Mucosa of rectum (tissue), 2 donors: Measurements from ENCODE around the gene GOLPH3L.
"Not testable (repeated sequence)": the region's sequence is repeated elsewhere in the genome, so short reads cannot be mapped to it uniquely, and the experiment has no call there.

Source experiments
- H3K27ac ChIP-seq, 2 donors: one replicate each; pipeline ENCODE4 v1.7.0; 2013; ENCODE audit warnings: inconsistent platforms in 2 of 2, low read depth in 2 of 2, low read length in 2 of 2
- H3K27me3 ChIP-seq, 2 donors: one replicate each; pipeline ENCODE4 v1.7.0; 2013; ENCODE audit warnings: low read length in 2 of 2; ENCODE audit not compliant: control insufficient read depth in 2 of 2, insufficient read depth in 2 of 2
- H3K36me3 ChIP-seq, 2 donors: one replicate each; pipeline ENCODE4 v1.7.0; 2013; ENCODE audit warnings: low read length in 2 of 2; ENCODE audit not compliant: control insufficient read depth in 2 of 2, insufficient read depth in 2 of 2
- H3K4me1 ChIP-seq, 2 donors: one replicate each; pipeline ENCODE4 v1.7.0; 2013; ENCODE audit warnings: low read length in 2 of 2, mild to moderate bottlenecking in 1 of 2; ENCODE audit not compliant: control insufficient read depth in 2 of 2, insufficient read depth in 2 of 2
- H3K4me3 ChIP-seq, 2 donors: one replicate each; pipeline ENCODE4 v1.7.0; 2013; ENCODE audit warnings: low read length in 2 of 2
- H3K9ac ChIP-seq, 2 donors: one replicate each; pipeline ENCODE4 v1.7.0; 2013; ENCODE audit warnings: low read length in 2 of 2, low read depth in 1 of 2, mild to moderate bottlenecking in 1 of 2
- H3K9me3 ChIP-seq, 2 donors: one replicate each; pipeline ENCODE4 v1.7.0; 2013; ENCODE audit warnings: low read length in 2 of 2; ENCODE audit not compliant: control insufficient read depth in 2 of 2
- donor health status: healthy.
- donor health status: Normal muscosa, but diverticular disease.

GOLPH3L gene

DNA sequence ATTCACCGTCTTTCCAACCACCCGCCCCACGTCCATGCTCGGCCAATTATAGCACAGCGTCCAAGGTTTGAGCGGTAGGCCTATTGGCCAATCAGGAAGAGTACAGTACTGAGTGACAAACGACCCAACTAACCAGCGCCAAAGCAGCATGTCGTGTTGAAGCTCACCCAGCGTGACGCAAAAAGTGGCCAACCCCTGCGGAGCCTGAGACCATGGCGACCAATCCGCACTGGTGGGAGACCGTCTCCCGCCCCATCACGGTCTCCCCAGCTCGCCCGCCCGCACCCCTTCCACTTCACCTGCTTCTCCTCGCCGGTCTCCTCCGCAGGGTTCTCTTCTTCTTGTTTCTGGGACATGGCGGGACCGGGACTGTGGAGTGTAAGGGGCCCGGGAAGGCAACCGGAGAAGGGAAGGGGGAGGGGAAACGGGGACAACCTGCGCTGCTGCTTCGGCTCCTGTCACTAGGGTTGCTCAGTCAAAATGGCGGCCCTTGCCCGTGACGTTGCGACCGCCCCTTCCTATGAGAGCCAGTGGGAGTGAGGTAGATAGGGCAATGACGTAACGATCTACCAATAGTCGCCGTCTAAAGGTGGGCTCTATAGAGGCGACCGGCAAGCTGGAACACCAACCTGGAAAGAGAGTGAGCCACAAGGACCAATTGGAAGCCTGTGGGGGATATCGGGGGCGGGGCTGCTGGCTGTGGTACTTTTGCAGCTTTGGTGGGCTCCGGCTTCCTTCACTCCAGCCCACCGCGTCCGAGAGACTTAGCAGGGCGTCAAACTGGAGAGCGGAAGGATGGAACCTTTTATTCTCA lies 67.6 kb downstream of the GOLPH3L start, which contains the start of gene ENSA:
Gene ENSA (minus strand): TSS at position 498 of the 814 bp plus-strand sequence. CDS start 142 bp downstream, at position 356.
- H3K4me1 ChIP-seq: peaks cover 5 to 6% of the 10 kb centered on the region in 2 donors
- H3K36me3 ChIP-seq: peaks cover 23 to 32% of the 10 kb centered on the region in 2 donors
- peak within 1 kb of the TSS; percentile 98 to 99 for H3K27ac ChIP-seq
- no peaks in the 10 kb centered on the region for H3K27me3 ChIP-seq
- no peaks in the 10 kb centered on the region for H3K9me3 ChIP-seq
- H3K9ac ChIP-seq: peak within 1 kb of the TSS; percentile 90 to 96
- peak within 1 kb of the TSS; percentile 86 to 92 for H3K4me3 ChIP-seq

DNA sequence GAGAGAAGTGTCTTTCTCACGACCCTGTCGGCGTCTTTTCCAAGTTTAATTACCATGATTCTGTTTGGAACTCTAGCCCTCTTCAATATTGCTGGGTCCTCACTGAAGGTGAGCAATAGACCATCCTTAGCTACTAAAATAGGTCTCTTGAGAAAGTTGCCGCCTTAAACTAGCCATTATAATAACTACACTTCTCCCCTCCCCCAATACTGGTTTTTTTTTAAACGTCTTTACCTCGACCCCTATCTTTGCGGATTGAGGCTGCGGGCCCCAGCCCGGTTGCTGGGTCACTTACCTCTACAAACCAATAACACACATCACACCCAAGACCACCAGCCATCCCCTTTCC lies 68.2 kb downstream of the GOLPH3L start:
- Histone ChIP-seq H3K27ac (peak overlapping the region; percentile 98 to 99), H3K9ac (peak overlapping the region; percentile 90 to 96), H3K36me3 (peaks cover 28 to 38% of the 10 kb centered on the region in 2 donors), H3K4me3 (peak overlapping the region; percentile 86 to 92), H3K4me1 (peaks cover 5 to 6% of the 10 kb centered on the region in 2 donors), H3K9me3 (no peaks in the 10 kb centered on the region), H3K27me3 (no peaks in the 10 kb centered on the region)

DNA sequence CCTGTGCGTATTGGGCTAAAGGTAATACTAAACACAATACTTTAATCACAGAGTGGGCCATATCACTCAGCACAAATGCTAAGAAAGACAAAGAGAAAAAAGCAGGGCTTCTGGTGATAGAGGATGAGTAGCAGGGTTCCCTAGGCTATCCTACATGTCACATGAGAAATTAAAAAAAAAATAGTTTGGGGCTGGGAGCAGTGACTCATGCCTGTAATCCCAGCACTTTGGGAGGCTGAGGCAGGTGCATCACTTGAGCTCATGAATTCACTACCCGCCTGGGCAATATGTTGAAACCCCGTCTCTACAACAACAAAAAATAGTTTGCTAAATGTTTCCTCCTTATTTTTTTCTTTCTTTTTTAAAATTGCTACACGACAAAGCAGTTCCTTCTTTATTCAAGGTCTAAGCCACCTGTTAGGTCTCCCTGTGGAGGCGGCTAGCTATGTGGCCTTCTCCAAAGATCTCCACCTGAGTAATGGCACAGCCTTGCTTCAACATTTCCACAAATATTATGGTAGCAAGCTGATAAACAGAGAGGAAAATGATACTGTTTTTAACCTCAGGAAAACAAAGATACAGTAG lies 69.0 kb downstream of the GOLPH3L start:
- Histone ChIP-seq H3K27ac (no peak overlapping the region), H3K36me3 (peaks cover 34 to 44% of the 10 kb centered on the region in 2 donors)

DNA sequence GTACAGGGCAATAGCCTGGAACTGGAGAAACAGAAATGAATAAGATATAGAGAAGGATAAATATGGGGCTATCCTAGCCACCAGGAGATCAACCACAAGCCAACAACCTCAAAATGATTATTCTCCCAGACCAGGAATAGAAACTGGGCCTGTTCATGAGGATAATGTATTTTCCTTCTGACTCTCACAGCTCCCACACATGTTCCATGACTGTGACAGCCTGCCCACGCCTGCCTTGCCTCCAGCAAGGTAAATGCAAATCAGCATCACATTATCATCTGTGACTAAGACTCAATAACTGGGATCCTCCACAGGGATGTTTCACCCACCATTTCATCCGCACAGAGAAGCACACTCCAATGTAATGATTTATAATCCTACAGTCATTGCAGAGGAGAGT lies 70.8 kb downstream of the GOLPH3L start:
- Histone ChIP-seq H3K27me3 (no peaks in the 10 kb centered on the region), H3K27ac (no peak overlapping the region), H3K4me3 (no peak overlapping the region), H3K36me3 (peaks cover 38 to 54% of the 10 kb centered on the region in 2 donors), H3K9me3 (no peaks in the 10 kb centered on the region), H3K9ac (no peak overlapping the region), H3K4me1 (peaks cover 9 to 10% of the 10 kb centered on the region in 2 donors)

More for the DNA sequence above, 69.0 kb downstream of the GOLPH3L start:
- peaks cover 6 to 7% of the 10 kb centered on the region in 2 donors for H3K4me1 ChIP-seq
- H3K27me3 ChIP-seq: no peaks in the 10 kb centered on the region
- H3K9ac ChIP-seq: peak overlapping the region; percentile 90 to 96
- H3K9me3 ChIP-seq: no peaks in the 10 kb centered on the region
- peak overlapping the region in 1 of 2 donors; percentile 86 for H3K4me3 ChIP-seq

DNA sequence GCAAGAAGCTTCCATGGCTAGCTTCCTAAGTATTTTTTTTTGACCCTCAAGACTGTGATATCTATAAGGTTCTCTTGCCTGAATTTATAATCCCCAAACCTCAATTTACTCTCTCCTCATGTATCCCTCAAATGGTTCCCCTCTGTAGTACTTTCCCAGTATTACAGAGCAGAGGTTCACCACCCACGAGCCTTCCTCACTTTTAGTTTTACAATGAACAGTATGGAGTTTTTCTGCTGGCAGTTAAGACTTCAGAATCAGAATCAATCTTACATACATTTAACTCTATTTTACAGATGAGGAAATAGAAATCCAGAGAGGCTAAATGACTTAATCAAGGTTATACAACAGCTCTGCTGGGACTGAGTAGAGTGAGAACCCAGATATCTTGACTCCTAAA lies 72.4 kb downstream of the GOLPH3L start:
- H3K9ac ChIP-seq, H3K27ac ChIP-seq, H3K4me3 ChIP-seq, H3K27me3 ChIP-seq, H3K9me3 ChIP-seq: not testable (repeated sequence)
- H3K4me1 ChIP-seq: peaks cover 21 to 24% of the 10 kb centered on the region in 2 donors
- peaks cover 41 to 65% of the 10 kb centered on the region in 2 donors for H3K36me3 ChIP-seq

DNA sequence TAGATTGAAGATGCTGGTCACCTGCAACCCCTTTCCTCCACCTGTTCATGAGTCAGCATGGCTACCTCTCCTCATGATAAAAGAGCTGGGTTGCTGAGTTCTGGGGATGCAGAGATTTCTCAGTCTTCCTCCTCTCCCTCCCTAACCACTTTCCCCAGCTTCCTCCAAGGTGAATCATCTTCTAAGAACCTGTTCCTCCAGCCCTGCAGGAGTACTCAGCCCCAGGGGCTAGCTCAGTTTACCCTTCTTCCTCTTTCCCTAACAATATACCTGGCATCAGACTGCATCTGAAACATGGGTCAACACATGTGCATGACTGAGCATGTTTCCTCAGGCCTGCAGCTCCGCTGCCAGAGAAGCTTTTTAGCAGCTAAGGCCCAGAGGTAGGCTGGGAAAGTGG lies 72.8 kb downstream of the GOLPH3L start:
- H3K36me3 ChIP-seq: peaks cover 44 to 69% of the 10 kb centered on the region in 2 donors
- H3K4me1 ChIP-seq: peaks cover 21 to 27% of the 10 kb centered on the region in 2 donors
- H3K9ac ChIP-seq, H3K9me3 ChIP-seq, H3K4me3 ChIP-seq, H3K27me3 ChIP-seq, H3K27ac ChIP-seq: not testable (repeated sequence)

DNA sequence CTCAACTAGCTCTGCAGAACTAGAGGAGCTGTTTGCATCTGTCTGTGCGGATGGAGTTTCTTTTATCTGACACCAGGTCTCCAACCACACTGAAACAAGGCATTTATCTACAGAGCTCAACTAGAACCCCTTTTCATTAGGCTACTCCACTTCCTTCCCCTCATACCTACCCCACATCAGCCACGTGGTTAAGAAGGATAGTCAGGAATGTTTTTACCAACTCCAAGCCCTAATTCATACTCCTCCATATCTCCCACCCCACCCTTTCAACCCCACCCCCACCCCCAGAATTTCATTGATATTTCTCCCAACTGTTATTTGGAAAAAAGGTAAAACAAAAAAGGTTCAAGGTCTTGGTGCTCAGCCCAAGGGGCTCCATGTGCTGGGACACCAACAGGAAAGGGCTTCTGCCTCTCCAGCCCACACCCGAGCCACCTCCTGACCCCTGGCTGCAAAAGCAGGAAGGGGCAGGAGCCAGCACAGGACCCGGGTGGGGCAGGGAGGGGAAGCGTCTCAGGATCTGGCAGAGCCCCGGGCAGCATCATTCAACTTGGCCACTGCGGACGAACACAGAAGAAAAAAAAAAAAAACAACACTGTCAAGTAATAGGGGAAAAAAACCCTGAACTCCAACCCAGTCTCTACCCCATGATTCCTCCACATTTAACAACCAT lies 74.5 kb downstream of the GOLPH3L start:
- Histone ChIP-seq H3K9ac (peak overlapping the region in 1 of 2 donors; percentile 41), H3K36me3 (peaks cover 44 to 69% of the 10 kb centered on the region in 2 donors), H3K27me3 (no peaks in the 10 kb centered on the region), H3K9me3 (no peaks in the 10 kb centered on the region), H3K27ac (peak overlapping the region in 1 of 2 donors; percentile 61), H3K4me1 (peaks cover 14 to 22% of the 10 kb centered on the region in 2 donors), H3K4me3 (no peak overlapping the region)

DNA sequence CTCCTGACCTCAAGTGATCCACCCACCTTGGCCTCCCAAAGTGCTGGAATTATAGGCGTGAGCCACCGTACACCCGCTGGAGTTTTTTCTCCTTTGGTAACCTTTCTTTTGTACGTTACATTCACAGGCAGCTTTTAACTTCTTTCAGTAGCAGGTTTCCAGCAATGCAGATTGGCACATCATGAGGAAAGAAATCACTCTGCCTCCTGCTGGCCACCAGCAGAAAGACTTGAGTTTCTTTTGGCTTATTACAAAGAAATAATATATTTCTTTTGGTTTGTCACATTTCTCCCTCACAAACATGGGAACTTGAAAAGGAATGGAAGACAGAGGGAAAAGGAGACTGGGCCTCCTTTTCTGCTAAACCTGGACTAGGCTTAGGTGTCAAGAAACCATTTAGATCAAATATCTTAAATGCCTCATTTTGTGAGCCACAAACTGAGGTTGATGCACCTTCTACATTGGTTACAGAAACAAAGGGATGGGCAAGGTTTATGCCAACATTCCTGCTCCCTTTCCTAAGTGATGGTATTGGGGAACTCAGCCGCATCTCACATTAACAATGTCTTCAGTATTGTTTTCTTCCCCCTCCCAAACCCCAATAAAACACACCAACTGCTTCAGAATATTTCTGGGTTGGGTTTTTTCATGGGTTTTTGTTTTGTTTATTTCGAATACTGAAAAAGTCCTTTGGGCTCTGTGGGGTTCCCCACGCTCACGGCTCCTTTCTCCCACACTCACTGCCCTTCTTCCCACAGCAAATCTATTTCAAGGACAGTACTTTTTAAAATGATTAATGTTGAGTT lies 75.3 kb downstream of the GOLPH3L start:
- Histone ChIP-seq H3K9me3 (no peaks in the 10 kb centered on the region), H3K27me3 (no peaks in the 10 kb centered on the region), H3K27ac (peak overlapping the region; percentile 27 to 61), H3K4me3 (no peak overlapping the region), H3K9ac (peak overlapping the region; percentile 2 to 41), H3K36me3 (peaks cover 39 to 61% of the 10 kb centered on the region in 2 donors), H3K4me1 (peaks cover 14 to 22% of the 10 kb centered on the region in 2 donors)

DNA sequence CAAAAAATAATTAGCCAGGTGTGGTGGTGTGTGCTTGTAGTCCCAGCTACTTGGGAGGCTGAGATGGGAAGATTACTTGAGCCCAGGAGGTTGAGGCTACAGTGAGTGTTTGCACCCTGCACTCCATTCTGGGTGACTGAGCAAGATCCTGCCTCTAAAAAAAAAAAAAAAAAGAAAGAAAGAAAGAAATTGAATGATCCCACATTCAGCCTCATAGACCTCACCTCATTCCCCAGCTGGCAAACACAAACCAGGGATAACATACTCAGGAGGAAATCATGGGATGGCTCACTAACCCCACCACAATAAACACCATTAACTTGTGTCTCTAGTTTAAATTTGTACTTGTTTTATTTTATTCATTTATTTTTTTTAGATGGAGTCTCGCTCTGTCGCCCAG lies 76.0 kb downstream of the GOLPH3L start:
- peaks cover 33 to 55% of the 10 kb centered on the region in 2 donors for H3K36me3 ChIP-seq
- no peak overlapping the region for H3K27ac ChIP-seq
- peak overlapping the region in 1 of 2 donors; percentile 28 for H3K9ac ChIP-seq
- no peaks in the 10 kb centered on the region for H3K9me3 ChIP-seq
- no peaks in the 10 kb centered on the region for H3K27me3 ChIP-seq
- H3K4me3 ChIP-seq: no peak overlapping the region
- H3K4me1 ChIP-seq: peaks cover 14 to 23% of the 10 kb centered on the region in 2 donors
